ENCODE data around the gene PIP4K2A. TPM values are rescaled to one million over a fixed set of nuclear protein-coding genes. Genes with fewer than 3 reads are reported as not detected.
"Not testable (repeated sequence)": the region's sequence is repeated elsewhere in the genome, so short reads cannot be mapped to it uniquely, and the experiment has no call there.

The PIP4K2A gene
- total and polyA plus RNA-seq, 12 donors: 12.3 to 70.6 (median 28.5) TPM

DNA sequence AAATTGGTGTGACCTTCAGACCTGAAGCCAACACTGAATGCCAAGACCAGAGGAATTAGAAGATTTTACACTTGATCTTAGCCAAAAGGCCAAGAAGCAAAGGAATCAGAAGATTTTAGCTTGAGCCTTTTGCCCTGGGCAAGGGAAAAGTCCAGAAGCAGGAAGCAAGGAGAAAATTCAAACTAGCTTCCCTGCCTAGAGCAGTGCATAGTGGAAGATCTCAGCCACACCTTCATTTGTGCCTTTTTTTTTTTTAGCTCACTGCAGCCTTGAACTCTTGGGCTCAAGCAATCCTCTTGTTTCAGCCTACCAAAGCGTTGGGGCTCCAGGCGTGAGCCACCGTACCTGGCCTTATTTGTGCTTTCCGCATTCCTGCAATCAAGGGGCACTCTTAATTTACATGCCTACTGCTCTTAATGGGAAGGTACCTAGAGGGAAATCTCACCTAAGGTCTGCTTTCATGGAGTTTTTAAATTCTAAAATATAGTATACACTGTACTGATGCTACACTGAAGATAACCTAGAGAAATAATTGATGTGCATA lies 8.3 kb upstream of the PIP4K2A start:
- 68 to 76% (median 75%) methylated on average over 4 of the region's 4 CpGs for WGBS, 4 donors
- Histone ChIP-seq H3K36me3 (replicated peaks in 1 of 2) (no peaks in the 10 kb centered on the region), H3K27ac (no peak overlapping the region), H3K4me3 (no peak overlapping the region), H3K27me3 (no peaks in the 10 kb centered on the region), H3K4me1 (replicated peaks in 1 of 2) (no peaks in the 10 kb centered on the region), H3K9me3 (replicated peaks in 1 of 3) (no peaks in the 10 kb centered on the region)
- no peak for DNase-seq
- TF ChIP-seq, protein P1, sequence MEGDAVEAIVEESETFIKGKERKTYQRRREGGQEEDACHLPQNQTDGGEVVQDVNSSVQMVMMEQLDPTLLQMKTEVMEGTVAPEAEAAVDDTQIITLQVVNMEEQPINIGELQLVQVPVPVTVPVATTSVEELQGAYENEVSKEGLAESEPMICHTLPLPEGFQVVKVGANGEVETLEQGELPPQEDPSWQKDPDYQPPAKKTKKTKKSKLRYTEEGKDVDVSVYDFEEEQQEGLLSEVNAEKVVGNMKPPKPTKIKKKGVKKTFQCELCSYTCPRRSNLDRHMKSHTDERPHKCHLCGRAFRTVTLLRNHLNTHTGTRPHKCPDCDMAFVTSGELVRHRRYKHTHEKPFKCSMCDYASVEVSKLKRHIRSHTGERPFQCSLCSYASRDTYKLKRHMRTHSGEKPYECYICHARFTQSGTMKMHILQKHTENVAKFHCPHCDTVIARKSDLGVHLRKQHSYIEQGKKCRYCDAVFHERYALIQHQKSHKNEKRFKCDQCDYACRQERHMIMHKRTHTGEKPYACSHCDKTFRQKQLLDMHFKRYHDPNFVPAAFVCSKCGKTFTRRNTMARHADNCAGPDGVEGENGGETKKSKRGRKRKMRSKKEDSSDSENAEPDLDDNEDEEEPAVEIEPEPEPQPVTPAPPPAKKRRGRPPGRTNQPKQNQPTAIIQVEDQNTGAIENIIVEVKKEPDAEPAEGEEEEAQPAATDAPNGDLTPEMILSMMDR (IDR thresholded peaks at IDR 0.05): no peak
- no peak for TF ChIP-seq POLR2A (IDR thresholded peaks at IDR 0.05)
- intact Hi-C loops (cut with DNase I): no loop called here

DNA sequence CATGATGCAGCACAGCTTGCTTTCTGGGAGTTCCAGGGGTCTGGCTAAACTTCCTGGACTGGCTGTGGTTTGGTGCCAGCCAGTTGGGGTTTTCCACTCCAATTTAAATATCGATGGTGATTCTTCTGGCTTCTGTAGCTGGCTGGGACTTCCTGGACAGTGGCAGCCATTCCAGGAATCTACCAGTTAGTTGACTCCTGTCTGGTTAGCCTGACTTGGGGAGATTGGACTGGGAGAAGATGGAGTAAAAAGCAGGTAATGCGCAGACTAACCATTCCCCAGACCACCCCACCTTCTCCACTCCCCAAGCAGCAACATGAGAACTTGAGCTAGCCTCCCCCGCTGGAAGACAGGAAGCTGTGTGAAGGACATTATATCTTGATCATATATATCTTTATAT lies 6.3 kb upstream of the PIP4K2A start:
- no peak overlapping the region for H3K4me3 ChIP-seq
- 75 to 97% (median 81%) methylated on average over 3 of the region's 3 CpGs for WGBS, 4 donors
- H3K27ac ChIP-seq: no peak overlapping the region
- intact Hi-C loops (cut with DNase I): no loop called here
- H3K9me3 ChIP-seq (replicated peaks in 1 of 3): no peaks in the 10 kb centered on the region
- H3K27me3 ChIP-seq: no peaks in the 10 kb centered on the region
- H3K36me3 ChIP-seq (replicated peaks in 1 of 2): no peaks in the 10 kb centered on the region
- no peak for DNase-seq
- H3K4me1 ChIP-seq (replicated peaks in 1 of 2): no peaks in the 10 kb centered on the region
- TF ChIP-seq, protein P1 (IDR thresholded peaks at IDR 0.05): no peak
- TF ChIP-seq POLR2A (IDR thresholded peaks at IDR 0.05): no peak

DNA sequence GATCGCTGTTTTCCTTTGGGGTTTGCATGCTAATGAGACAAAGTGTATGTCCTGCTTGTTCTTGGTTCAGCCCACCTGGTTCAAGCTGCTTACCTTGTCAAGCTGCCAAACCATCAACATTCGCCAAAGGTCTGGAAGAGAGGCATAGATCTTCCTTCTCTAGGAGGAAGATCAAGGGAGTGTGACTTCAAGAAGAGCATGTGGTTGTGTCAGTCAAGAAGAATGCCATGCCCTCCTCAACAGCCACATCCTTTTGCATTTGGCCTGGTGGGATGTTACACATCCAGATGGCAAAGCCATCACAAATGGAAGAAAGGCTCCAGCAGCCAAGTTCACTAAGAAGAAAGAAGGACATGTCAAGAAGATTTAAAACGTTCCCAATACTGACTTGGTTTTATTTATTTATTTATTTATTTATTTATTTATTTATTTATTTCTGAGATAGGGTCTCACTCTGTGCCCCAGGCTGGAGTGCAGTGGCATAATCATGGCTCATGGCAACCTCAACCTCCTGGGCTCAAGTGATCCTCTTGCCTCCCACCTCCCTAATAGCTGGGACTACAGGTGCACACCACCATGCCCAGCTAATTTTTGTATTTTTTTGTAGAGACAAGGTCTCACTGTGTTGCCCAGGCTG lies 5.1 kb upstream of the PIP4K2A start:
- intact Hi-C loops (cut with DNase I): loop anchor here (10.0 kb wide), 3 partner anchors 105 to 265 kb away; no protein-coding TSS in a partner anchor
- TF ChIP-seq, protein P1 (IDR thresholded peaks at IDR 0.05): no peak
- no peak for TF ChIP-seq POLR2A (IDR thresholded peaks at IDR 0.05)

DNA sequence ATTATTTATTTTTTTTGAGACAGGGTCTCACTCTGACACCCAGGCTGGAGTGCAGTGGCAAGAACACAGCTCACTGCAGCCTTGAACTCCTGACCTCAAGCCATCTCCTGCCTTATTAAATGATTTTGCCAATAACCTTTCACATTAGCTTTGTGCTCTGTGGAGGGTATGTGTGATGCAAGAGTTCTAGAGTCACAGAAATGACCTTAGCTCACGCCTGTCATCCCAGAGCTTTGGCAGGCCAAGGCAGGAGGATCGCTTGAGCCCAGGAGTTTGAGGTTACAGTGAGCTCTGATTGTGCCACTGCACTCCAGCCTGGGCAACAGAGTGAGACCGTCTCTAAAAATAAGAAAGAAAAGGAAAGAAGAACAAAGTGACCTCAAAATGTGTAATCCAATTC lies 4.3 kb upstream of the PIP4K2A start:
- H3K4me3 ChIP-seq; H3K36me3 ChIP-seq (replicated peaks in 1 of 2); H3K4me1 ChIP-seq (replicated peaks in 1 of 2); H3K27ac ChIP-seq; H3K9me3 ChIP-seq (replicated peaks in 1 of 3); H3K27me3 ChIP-seq: not testable (repeated sequence)
- intact Hi-C loops (cut with DNase I): loop anchor here (10.0 kb wide), 3 partner anchors 104 to 266 kb away; no protein-coding TSS in a partner anchor
- peak in 6 of 7 donors; percentile 26 to 69 (median 55) for DNase-seq
- WGBS, 4 donors: 43 to 51% (median 48%) methylated on average over 3 of the region's 3 CpGs

More for the DNA sequence above, 5.1 kb upstream of the PIP4K2A start:
- H3K27me3 ChIP-seq: no peaks in the 10 kb centered on the region
- H3K36me3 ChIP-seq (replicated peaks in 1 of 2): no peaks in the 10 kb centered on the region
- H3K4me3 ChIP-seq: no peak overlapping the region
- WGBS, 4 donors: 80 to 90% (median 85%) methylated on average over 3 of the region's 3 CpGs
- no peak for DNase-seq
- no peaks in the 10 kb centered on the region for H3K9me3 ChIP-seq (replicated peaks in 1 of 3)
- H3K4me1 ChIP-seq (replicated peaks in 1 of 2): peaks cover 0 to 6% of the 10 kb centered on the region in 2 donors
- H3K27ac ChIP-seq: no peak overlapping the region

DNA sequence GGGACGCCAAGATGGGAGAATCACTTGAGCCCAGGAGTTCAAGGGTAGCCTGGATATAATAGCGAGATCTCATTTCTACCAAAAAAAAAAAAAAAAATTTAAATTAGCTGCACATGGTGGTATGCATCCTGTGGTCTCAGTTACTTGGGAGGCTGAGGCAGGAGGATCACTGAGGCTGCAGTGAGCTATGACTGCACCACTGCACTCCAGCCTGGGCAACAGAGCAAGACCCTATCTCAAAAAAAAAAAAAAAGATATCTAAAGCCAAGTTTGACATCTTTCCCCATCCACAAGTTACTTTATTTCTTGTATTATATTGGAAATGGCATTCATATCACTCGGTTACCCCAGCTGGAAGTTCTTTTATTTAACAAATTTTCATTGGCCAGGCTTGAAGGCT lies 3.4 kb upstream of the PIP4K2A start:
- no peaks in the 10 kb centered on the region for H3K36me3 ChIP-seq (replicated peaks in 1 of 2)
- H3K4me1 ChIP-seq (replicated peaks in 1 of 2): peaks cover under 1 to 6% of the 10 kb centered on the region in 2 donors
- no peak overlapping the region for H3K27ac ChIP-seq
- H3K9me3 ChIP-seq (replicated peaks in 1 of 3): no peaks in the 10 kb centered on the region
- 71 to 97% (median 92%) methylated on average over 3 of the region's 3 CpGs for WGBS, 4 donors
- intact Hi-C loops (cut with DNase I): loop anchor here (10.0 kb wide), 3 partner anchors 103 to 267 kb away; no protein-coding TSS in a partner anchor
- H3K4me3 ChIP-seq: no peak overlapping the region
- no peaks in the 10 kb centered on the region for H3K27me3 ChIP-seq
- no peak for DNase-seq
- TF ChIP-seq, protein P1 (IDR thresholded peaks at IDR 0.05): no peak
- TF ChIP-seq POLR2A (IDR thresholded peaks at IDR 0.05): no peak
